ENCODE measurements around the gene CAPN5. TPM values are rescaled to one million over a fixed set of nuclear protein-coding genes. Genes with fewer than 3 reads are reported as not detected.

CAPN5 gene
- total RNA-seq, 2 experiments from 2014 or later = 0.62 to 0.76 TPM

- ATAC-seq = no peak
- POLR2A ChIA-PET = no interaction called here
- H3K4me1 Mint-ChIP-seq = no peaks in the 10 kb centered on the region
Observed at GRCh38 chr11:77104727-77105126, 38.0 kb downstream of the CAPN5 start.

GRCh38 chr11:77106321-77106720 is 39.5 kb downstream of the CAPN5 start:
- no peak for DNase-seq
- no peaks in the 10 kb centered on the region for H3K4me1 Mint-ChIP-seq
- no peak overlapping the region for H3K27ac Mint-ChIP-seq
- no peak for ATAC-seq
- intact Hi-C loops (cut with DNase I, micrococcal nuclease) = no loop called here
- ChIA-PET POLR2A (no interaction called here), CTCF (interaction anchor here (0.6 to 4.2 kb wide), 2 partner anchors 15 to 22 kb away, joined by 3 to 19 read pairs; no protein-coding TSS in a partner anchor)
- no peaks in the 10 kb centered on the region for H3K27me3 Mint-ChIP-seq
- H3K4me3 Mint-ChIP-seq = no peak overlapping the region
- H3K9me3 Mint-ChIP-seq (ENCODE audit: low read depth) = no peaks in the 10 kb centered on the region
- no peaks in the 10 kb centered on the region for H3K36me3 Mint-ChIP-seq (ENCODE audit: low read depth)

More at GRCh38 chr11:77104727-77105126, 38.0 kb downstream of the CAPN5 start:
- H3K27me3 Mint-ChIP-seq = no peaks in the 10 kb centered on the region
- DNase-seq = no peak
- intact Hi-C loops (cut with DNase I, micrococcal nuclease) = no loop called here
- H3K27ac Mint-ChIP-seq = no peak overlapping the region
- CTCF ChIA-PET = interaction anchor here (0.6 to 4.2 kb wide), 2 partner anchors 13 to 349 kb away, joined by 3 to 19 read pairs; no protein-coding TSS in a partner anchor
- no peaks in the 10 kb centered on the region for H3K9me3 Mint-ChIP-seq (ENCODE audit: low read depth)
- no peaks in the 10 kb centered on the region for H3K36me3 Mint-ChIP-seq (ENCODE audit: low read depth)
- no peak overlapping the region for H3K4me3 Mint-ChIP-seq

- H3K27ac Mint-ChIP-seq = no peak overlapping the region
- H3K9me3 Mint-ChIP-seq (ENCODE audit: low read depth) = no peaks in the 10 kb centered on the region
- ATAC-seq (no peak), DNase-seq (no peak)
- H3K4me1 Mint-ChIP-seq = no peaks in the 10 kb centered on the region
- no peak overlapping the region for H3K4me3 Mint-ChIP-seq
- CTCF ChIA-PET = interaction anchor here (4.2 kb wide), 1 partner anchor 16 kb away, joined by 19 read pairs; no protein-coding TSS in a partner anchor
- no peaks in the 10 kb centered on the region for H3K27me3 Mint-ChIP-seq
- intact Hi-C loops (cut with DNase I, micrococcal nuclease) = no loop called here
- POLR2A ChIA-PET = no interaction called here
- no peaks in the 10 kb centered on the region for H3K36me3 Mint-ChIP-seq (ENCODE audit: low read depth)
Observed at GRCh38 chr11:77106759-77107158, 40.0 kb downstream of the CAPN5 start.

DNA sequence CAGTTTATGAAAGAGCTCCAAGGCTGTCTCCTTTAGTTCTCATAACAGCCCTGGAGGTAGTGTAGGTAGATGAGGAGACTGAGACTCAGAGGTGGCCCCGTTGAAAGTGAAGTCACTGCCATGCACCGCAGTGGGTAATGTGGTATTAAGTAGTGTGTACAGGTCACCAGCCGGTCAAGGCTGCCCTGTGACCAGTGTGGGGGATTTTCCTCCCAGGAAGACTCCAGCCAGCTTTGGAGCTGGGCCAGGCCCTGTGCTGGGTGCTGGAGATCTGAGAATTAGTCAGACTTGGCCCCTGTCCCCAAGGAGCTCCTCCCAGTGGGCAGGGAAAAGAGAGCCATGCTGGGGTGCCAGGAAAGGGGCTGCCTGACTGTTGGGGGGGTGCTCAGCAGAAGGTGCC is 41.2 kb downstream of the CAPN5 start:
- POLR2A ChIA-PET = no interaction called here

GRCh38 chr11:77108436-77108835 is 41.7 kb downstream of the CAPN5 start:
- no peaks in the 10 kb centered on the region for H3K36me3 Mint-ChIP-seq (ENCODE audit: low read depth)
- H3K4me1 Mint-ChIP-seq = peaks cover 3% of the 10 kb centered on the region
- intact Hi-C loops (cut with DNase I, micrococcal nuclease) = no loop called here
- ChIA-PET CTCF (no interaction called here), POLR2A (no interaction called here)
- DNase-seq = no peak
- H3K4me3 Mint-ChIP-seq = no peak overlapping the region
- no peaks in the 10 kb centered on the region for H3K9me3 Mint-ChIP-seq (ENCODE audit: low read depth)
- no peaks in the 10 kb centered on the region for H3K27me3 Mint-ChIP-seq
- H3K27ac Mint-ChIP-seq = no peak overlapping the region
- ATAC-seq = no peak

More for the DNA sequence above, 41.2 kb downstream of the CAPN5 start:
- Mint-ChIP-seq H3K4me3 (no peak overlapping the region), H3K27me3 (no peaks in the 10 kb centered on the region), H3K36me3 (ENCODE audit: low read depth) (no peaks in the 10 kb centered on the region), H3K27ac (no peak overlapping the region), H3K9me3 (ENCODE audit: low read depth) (no peaks in the 10 kb centered on the region), H3K4me1 (no peaks in the 10 kb centered on the region)
- intact Hi-C loops (cut with DNase I, micrococcal nuclease) = no loop called here
- DNase-seq = no peak
- CTCF ChIA-PET = interaction anchor here (4.2 kb wide), 1 partner anchor 17 kb away, joined by 19 read pairs; no protein-coding TSS in a partner anchor
- ATAC-seq = no peak

DNA sequence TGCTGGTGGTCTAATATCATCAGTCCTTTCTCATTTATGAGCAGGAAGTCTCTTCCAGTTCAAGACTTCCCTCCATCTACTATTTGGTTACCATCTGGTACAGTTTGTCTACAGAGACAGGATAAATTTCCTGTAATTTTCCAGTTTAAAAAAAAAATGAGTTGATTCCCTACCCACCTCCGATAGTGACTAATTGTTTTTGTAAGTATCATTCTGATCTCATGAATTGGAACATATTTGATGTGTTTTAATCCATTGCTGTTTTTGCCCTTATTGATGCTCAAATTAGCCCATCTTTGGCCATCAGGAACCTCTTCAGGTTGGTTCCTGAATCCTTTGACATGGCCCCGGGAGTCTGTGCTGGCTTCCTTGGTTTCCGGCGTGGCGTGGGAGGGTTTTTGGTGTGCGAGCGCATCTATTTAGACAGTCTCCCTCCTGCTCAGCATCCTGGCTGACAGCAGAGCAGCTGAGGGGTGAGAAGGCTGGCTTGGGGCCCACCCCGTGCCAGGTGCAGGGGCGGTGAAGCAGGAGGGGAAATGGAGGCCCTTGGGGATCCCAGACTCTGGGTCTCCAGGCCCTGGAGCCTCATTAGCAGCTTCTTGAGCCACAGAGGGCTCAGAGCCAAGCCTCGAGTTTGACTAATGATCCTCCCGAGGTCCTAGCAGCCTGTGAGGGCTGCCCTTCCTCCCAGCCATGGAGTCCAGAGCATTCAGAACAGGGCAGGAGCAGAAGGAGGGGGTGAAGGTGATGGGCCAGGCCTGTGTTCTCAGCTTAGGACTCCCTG is 42.7 kb downstream of the CAPN5 start:
- intact Hi-C loops (cut with DNase I, micrococcal nuclease) = no loop called here
- POLR2A ChIA-PET = interaction anchor here (0.6 kb wide), 1 partner anchor 86 kb away, joined by 3 read pairs; no protein-coding TSS in a partner anchor
- Mint-ChIP-seq H3K4me1 (peaks cover 3% of the 10 kb centered on the region), H3K27me3 (no peaks in the 10 kb centered on the region), H3K4me3 (no peak overlapping the region), H3K36me3 (ENCODE audit: low read depth) (no peaks in the 10 kb centered on the region), H3K9me3 (ENCODE audit: low read depth) (no peaks in the 10 kb centered on the region), H3K27ac (no peak overlapping the region)
- no peak for ATAC-seq
- CTCF ChIA-PET = interaction anchor here (1.9 kb wide), 1 partner anchor 77 kb away, joined by 5 read pairs; no protein-coding TSS in a partner anchor
- DNase-seq = no peak

DNA sequence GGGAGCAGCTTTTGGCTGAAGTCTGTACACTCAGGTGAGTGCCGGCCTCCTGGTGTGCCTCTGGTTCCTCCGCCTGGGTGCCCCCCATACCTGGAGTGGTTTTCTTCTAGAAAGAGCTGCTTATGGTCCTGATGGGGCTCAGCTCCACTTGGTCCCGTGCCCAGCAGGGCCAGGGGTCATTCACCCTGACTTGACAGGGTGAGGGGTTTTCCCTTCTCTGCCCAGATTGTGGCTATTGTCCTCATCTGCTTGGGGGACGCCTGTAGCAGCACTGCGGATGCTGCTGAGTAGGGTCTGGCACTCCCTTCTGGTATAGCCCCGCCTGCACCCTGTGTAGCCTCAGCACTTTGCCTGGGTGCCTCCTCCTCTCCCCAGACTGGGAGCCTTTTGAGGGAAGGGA is 44.1 kb downstream of the CAPN5 start:
- Mint-ChIP-seq H3K4me3 (no peak overlapping the region), H3K27me3 (no peaks in the 10 kb centered on the region), H3K27ac (no peak overlapping the region), H3K9me3 (ENCODE audit: low read depth) (no peaks in the 10 kb centered on the region), H3K36me3 (ENCODE audit: low read depth) (no peaks in the 10 kb centered on the region), H3K4me1 (peaks cover 3% of the 10 kb centered on the region)
- CTCF ChIA-PET = interaction anchor here (0.6 to 2.1 kb wide), 4 partner anchors 17 to 76 kb away, joined by 3 to 5 read pairs (median 4); partner anchors contain the start of gene MYO7A
- no peak for ATAC-seq
- POLR2A ChIA-PET = no interaction called here
- intact Hi-C loops (cut with DNase I, micrococcal nuclease) = no loop called here
- no peak for DNase-seq

GRCh38 chr11:77111277-77111676 is 44.5 kb downstream of the CAPN5 start:
- intact Hi-C loops (cut with DNase I, micrococcal nuclease) = no loop called here
- H3K27ac Mint-ChIP-seq = no peak overlapping the region
- no peaks in the 10 kb centered on the region for H3K27me3 Mint-ChIP-seq
- ChIA-PET POLR2A (no interaction called here), CTCF (interaction anchor here (0.6 to 2.1 kb wide), 3 partner anchors 16 to 75 kb away, joined by 3 to 5 read pairs (median 3); partner anchors contain the start of gene MYO7A)
- DNase-seq (no peak), ATAC-seq (no peak)
- H3K9me3 Mint-ChIP-seq (ENCODE audit: low read depth) = no peaks in the 10 kb centered on the region
- no peaks in the 10 kb centered on the region for H3K36me3 Mint-ChIP-seq (ENCODE audit: low read depth)
- H3K4me1 Mint-ChIP-seq = peaks cover 3% of the 10 kb centered on the region
- H3K4me3 Mint-ChIP-seq = no peak overlapping the region

- POLR2A ChIA-PET = no interaction called here
- ATAC-seq = no peak
- peaks cover 3% of the 10 kb centered on the region for H3K4me1 Mint-ChIP-seq
- CTCF ChIA-PET = interaction anchor here (2.1 kb wide), 1 partner anchor 16 kb away, joined by 5 read pairs; the partner anchor contains the start of gene MYO7A
- H3K9me3 Mint-ChIP-seq (ENCODE audit: low read depth) = no peaks in the 10 kb centered on the region
- no peaks in the 10 kb centered on the region for H3K27me3 Mint-ChIP-seq
- no peak overlapping the region for H3K4me3 Mint-ChIP-seq
- no peak for DNase-seq
- intact Hi-C loops (cut with DNase I, micrococcal nuclease) = no loop called here
- no peak overlapping the region for H3K27ac Mint-ChIP-seq
- no peaks in the 10 kb centered on the region for H3K36me3 Mint-ChIP-seq (ENCODE audit: low read depth)
Observed at GRCh38 chr11:77111946-77112345, 45.2 kb downstream of the CAPN5 start.

DNA sequence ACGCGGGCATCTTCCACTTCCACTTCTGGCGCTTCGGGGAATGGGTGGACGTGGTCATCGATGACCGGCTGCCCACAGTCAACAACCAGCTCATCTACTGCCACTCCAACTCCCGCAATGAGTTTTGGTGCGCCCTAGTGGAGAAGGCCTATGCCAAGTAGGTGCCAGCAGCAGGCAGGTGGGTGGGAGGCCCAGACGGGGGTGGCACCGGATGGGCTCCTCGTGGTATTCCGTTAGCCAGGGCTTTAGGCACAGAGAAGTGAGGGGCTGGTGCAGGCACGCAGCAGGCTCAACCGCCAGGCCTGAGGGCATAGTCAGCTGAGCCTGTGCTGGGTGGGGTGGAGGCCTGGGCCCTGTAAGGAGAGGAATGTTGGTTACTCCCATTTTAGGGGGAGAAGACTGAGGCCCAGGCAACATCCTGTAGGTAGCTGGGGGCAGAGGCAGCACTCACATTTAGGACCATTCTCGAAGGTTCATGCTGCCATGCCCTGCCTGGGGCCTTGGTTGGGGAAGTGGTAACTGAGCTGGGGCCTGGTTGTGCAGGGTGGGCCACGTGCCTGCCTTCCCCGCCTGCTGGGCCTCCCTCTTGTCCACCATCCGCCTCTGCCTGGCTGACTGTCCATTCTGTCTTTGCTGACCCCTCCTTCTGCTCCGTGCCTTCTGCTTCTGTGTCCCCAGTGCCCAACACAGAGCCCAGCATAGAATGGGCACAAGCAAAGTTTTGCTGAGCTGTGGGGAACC is 46.0 kb downstream of the CAPN5 start:
- no peak for DNase-seq
- POLR2A ChIA-PET = no interaction called here
- ATAC-seq = no peak
- intact Hi-C loops (cut with DNase I, micrococcal nuclease) = loop anchor here in 1 of 2 experiments (1.0 kb wide), 1 partner anchor 66 kb away; no protein-coding TSS in a partner anchor
- H3K36me3 Mint-ChIP-seq (ENCODE audit: low read depth) = no peaks in the 10 kb centered on the region
- peaks cover 3% of the 10 kb centered on the region for H3K4me1 Mint-ChIP-seq
- H3K4me3 Mint-ChIP-seq = no peak overlapping the region
- H3K27ac Mint-ChIP-seq = no peak overlapping the region
- no peaks in the 10 kb centered on the region for H3K27me3 Mint-ChIP-seq
- CTCF ChIA-PET = interaction anchor here (0.6 to 1.2 kb wide), 4 partner anchors 14 to 435 kb away, joined by 3 read pairs; no protein-coding TSS in a partner anchor
- H3K9me3 Mint-ChIP-seq (ENCODE audit: low read depth) = no peaks in the 10 kb centered on the region

- DNase-seq (peak; percentile 54), ATAC-seq (no peak)
- intact Hi-C loops (cut with DNase I, micrococcal nuclease) = loop anchor here in 1 of 2 experiments (1.0 kb wide), 1 partner anchor 66 kb away; no protein-coding TSS in a partner anchor
- Mint-ChIP-seq H3K27ac (no peak overlapping the region), H3K4me1 (peaks cover 3% of the 10 kb centered on the region), H3K4me3 (no peak overlapping the region), H3K36me3 (ENCODE audit: low read depth) (no peaks in the 10 kb centered on the region), H3K9me3 (ENCODE audit: low read depth) (no peaks in the 10 kb centered on the region), H3K27me3 (no peaks in the 10 kb centered on the region)
- POLR2A ChIA-PET = no interaction called here
- CTCF ChIA-PET = interaction anchor here (0.6 to 1.2 kb wide), 5 partner anchors 14 to 434 kb away, joined by 3 read pairs; no protein-coding TSS in a partner anchor
Observed at GRCh38 chr11:77113382-77114088, 46.8 kb downstream of the CAPN5 start.

Measured in activated CD4-positive, alpha-beta T cell treated with anti-CD3 and anti-CD28 coated beads for 36 hours (primary cell).